Kasumi-1 (cell line): ENCODE measurements around the gene TGFBR2.
A peak's percentile ranks its signal among the peaks of the same experiment; 100 is the strongest.
"Not testable (repeated sequence)": the region's sequence is repeated elsewhere in the genome, so short reads cannot be mapped to it uniquely, and the experiment has no call there.

Experiments used
- DNase-seq, 2 experiments: peaks; one replicate each; lab custom pipeline; 2025; lab: John Stamatoyannopoulos, UW

Gene TGFBR2

GRCh38 chr3:30657914-30658313 is 51.5 kb downstream of the TGFBR2 start:
- DNase-seq = no peak

GRCh38 chr3:30658328-30659052 is 52.1 kb downstream of the TGFBR2 start:
- peak; percentile 76 to 89 for DNase-seq

- peak in 1 of 2 experiments; percentile 6 for DNase-seq
Observed at GRCh38 chr3:30659270-30660130, 53.1 kb downstream of the TGFBR2 start.

- DNase-seq = no peak
Observed at GRCh38 chr3:30660136-30660535, 53.7 kb downstream of the TGFBR2 start.

GRCh38 chr3:30660656-30661055 is 54.3 kb downstream of the TGFBR2 start:
- DNase-seq = no peak

GRCh38 chr3:30661098-30661873 is 54.9 kb downstream of the TGFBR2 start:
- no peak for DNase-seq

GRCh38 chr3:30662836-30663235 is 56.4 kb downstream of the TGFBR2 start:
- DNase-seq = no peak

GRCh38 chr3:30663533-30664241 is 57.3 kb downstream of the TGFBR2 start:
- no peak for DNase-seq

- DNase-seq = peak; percentile 45 to 50
Observed at GRCh38 chr3:30664459-30664858, 58.1 kb downstream of the TGFBR2 start.

GRCh38 chr3:30664884-30665283 is 58.5 kb downstream of the TGFBR2 start:
- DNase-seq = peak; percentile 87 to 91

- DNase-seq = peak in 1 of 2 experiments; percentile 25
Observed at GRCh38 chr3:30665539-30665938, 59.1 kb downstream of the TGFBR2 start.

GRCh38 chr3:30666572-30667279 is 60.3 kb downstream of the TGFBR2 start:
- DNase-seq = peak in 1 of 2 experiments; percentile 4

GRCh38 chr3:30667280-30667651 is 60.9 kb downstream of the TGFBR2 start:
- DNase-seq = peak; percentile 50 to 65

- no peak for DNase-seq
Observed at GRCh38 chr3:30668051-30668609, 61.7 kb downstream of the TGFBR2 start.

- DNase-seq = not testable (repeated sequence)
Observed at GRCh38 chr3:30669360-30669934, 63.0 kb downstream of the TGFBR2 start.

GRCh38 chr3:30670292-30670691 is 63.9 kb downstream of the TGFBR2 start:
- no peak for DNase-seq

- DNase-seq = no peak
Observed at GRCh38 chr3:30671527-30672286, 65.3 kb downstream of the TGFBR2 start.

GRCh38 chr3:30672287-30672735 is 65.9 kb downstream of the TGFBR2 start:
- DNase-seq = no peak

- no peak for DNase-seq
Observed at GRCh38 chr3:30672959-30673358, 66.6 kb downstream of the TGFBR2 start.
